ENCODE measurements around the gene ZNF541.

The ZNF541 gene

GRCh38 chr19:47545061-47545948 lies 27.6 kb downstream of the ZNF541 start:
- no peak for DNase-seq (ENCODE audit: low read depth in 2 of 2)

- DNase-seq (ENCODE audit: low read depth in 2 of 2): no peak
Observed at GRCh38 chr19:47544476-47544875, 28.5 kb downstream of the ZNF541 start.

- no peak for DNase-seq (ENCODE audit: low read depth in 2 of 2)
Observed at GRCh38 chr19:47544075-47544474, 28.9 kb downstream of the ZNF541 start.

GRCh38 chr19:47542030-47542475 lies 30.9 kb downstream of the ZNF541 start:
- DNase-seq (ENCODE audit: low read depth in 2 of 2): no peak

GRCh38 chr19:47541518-47541917 lies 31.4 kb downstream of the ZNF541 start:
- no peak for DNase-seq (ENCODE audit: low read depth in 2 of 2)

GRCh38 chr19:47540748-47541147 lies 32.2 kb downstream of the ZNF541 start:
- no peak for DNase-seq (ENCODE audit: low read depth in 2 of 2)

GRCh38 chr19:47539747-47540311 lies 33.1 kb downstream of the ZNF541 start:
- no peak for DNase-seq (ENCODE audit: low read depth in 2 of 2)

GRCh38 chr19:47538812-47539211 lies 34.1 kb downstream of the ZNF541 start:
- no peak for DNase-seq (ENCODE audit: low read depth in 2 of 2)

GRCh38 chr19:47537493-47537892 lies 35.5 kb downstream of the ZNF541 start:
- no peak for DNase-seq (ENCODE audit: low read depth in 2 of 2)

GRCh38 chr19:47534628-47535027 lies 38.3 kb downstream of the ZNF541 start:
- no peak for DNase-seq (ENCODE audit: low read depth in 2 of 2)

- DNase-seq (ENCODE audit: low read depth in 2 of 2): no peak
Observed at GRCh38 chr19:47531640-47532387, 41.1 kb downstream of the ZNF541 start.

- DNase-seq (ENCODE audit: low read depth in 2 of 2): no peak
Observed at GRCh38 chr19:47529018-47529742, 43.8 kb downstream of the ZNF541 start.

GRCh38 chr19:47526798-47527197 lies 46.1 kb downstream of the ZNF541 start:
- DNase-seq (ENCODE audit: low read depth in 2 of 2): no peak

GRCh38 chr19:47523473-47523872 lies 49.5 kb downstream of the ZNF541 start:
- DNase-seq (ENCODE audit: low read depth in 2 of 2): no peak

All from stimulated activated CD4-positive, alpha-beta T cell treated with anti-CD3 and anti-CD28 coated beads, Interleukin-15, amount 100 ng/mL, for 48 hours (primary cell).